ENCODE measurements around the gene PCYOX1L.

DNA sequence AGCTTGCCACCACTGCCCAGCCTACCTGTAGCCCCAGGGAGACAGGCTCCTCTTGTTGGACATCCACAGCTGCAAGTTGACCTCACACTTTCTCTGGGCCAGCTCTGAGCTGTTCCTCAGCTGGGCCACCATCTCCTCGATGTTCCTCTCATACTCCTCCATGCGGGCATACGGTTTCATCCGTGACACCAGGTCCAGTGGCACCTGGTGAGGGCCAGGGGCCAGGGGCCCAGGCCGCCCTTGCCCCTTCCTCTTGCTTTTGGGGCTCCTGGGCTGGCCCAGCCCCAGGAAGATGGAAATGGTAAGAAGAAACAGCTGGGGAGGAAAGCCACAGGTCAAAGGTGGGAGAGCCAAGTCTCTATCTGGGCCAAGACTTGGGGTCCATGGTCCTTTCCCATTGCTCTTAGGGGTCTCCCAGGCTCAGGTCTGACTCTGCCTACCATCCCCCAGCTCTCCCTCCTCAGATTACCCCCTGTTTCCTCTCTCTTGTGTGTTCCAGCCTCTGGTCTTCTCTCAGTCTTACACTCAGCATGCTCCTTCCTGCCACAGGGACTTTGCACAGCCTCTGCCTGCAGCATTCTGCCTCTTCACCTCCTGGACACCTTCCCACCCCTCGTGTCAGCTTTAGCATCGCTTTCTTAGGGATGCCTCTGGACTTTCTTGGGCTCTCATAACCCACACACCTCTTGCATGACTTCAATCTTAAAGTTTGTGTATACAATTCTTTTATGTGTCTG is 19.0 kb downstream of the PCYOX1L start:
- TF ChIP-seq FOXM1 (IDR thresholded peaks at IDR 0.05; ENCODE audit: borderline replicate concordance, low read depth) (no peak), TAF1 (IDR thresholded peaks at IDR 0.05; ENCODE audit: low read depth) (no peak), EP300 (IDR thresholded peaks at IDR 0.05; ENCODE audit: borderline replicate concordance) (no peak), REST (IDR thresholded peaks at IDR 0.05; ENCODE audit: low read depth) (no peak), RAD21 (IDR thresholded peaks at IDR 0.05; ENCODE audit: low read depth) (no peak), CEBPB (IDR thresholded peaks at IDR 0.05) (no peak)
- TF ChIP-seq, protein P1, sequence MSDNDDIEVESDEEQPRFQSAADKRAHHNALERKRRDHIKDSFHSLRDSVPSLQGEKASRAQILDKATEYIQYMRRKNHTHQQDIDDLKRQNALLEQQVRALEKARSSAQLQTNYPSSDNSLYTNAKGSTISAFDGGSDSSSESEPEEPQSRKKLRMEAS (IDR thresholded peaks at IDR 0.05), result no peak
